Caco-2 (cell line): ENCODE data around the gene ST3GAL2. TPM values are rescaled to one million over a fixed set of nuclear protein-coding genes. Genes with fewer than 3 reads are reported as not detected.

Experiments used
- BruUV-seq: library from RNA; stranded (reverse); fragments of 400-500 nt; replicated peaks from 2 replicates; lab custom pipeline; 2021; lab: Mats Ljungman, UMichigan
- CTCF ChIA-PET: fragments of 300-600 bp; sonication (Branson Sonifier 250); formaldehyde crosslinking; loops from one replicate; lab custom pipeline; 2022; ENCODE audit warnings: antibody characterized with exemption; lab: Charles Lee
- POLR2A ChIA-PET: fragments of 300-600 bp; sonication (Branson Sonifier 250); formaldehyde crosslinking; loops from one replicate; lab custom pipeline; 2022; ENCODE audit warnings: antibody characterized with exemption; lab: Charles Lee
- DNase-seq, 2 experiments: peaks; one replicate each; pipeline versions ENCODE4 v3.0.0 to v3.0.0-alpha.2; 2020 to 2022
- H3K27me3 ChIP-seq: replicated peaks from 2 replicates; pipeline ENCODE4 v1.6.0; 2011; ENCODE audit warnings: low read length; ENCODE audit not compliant: control insufficient read depth, insufficient read depth
- H3K36me3 ChIP-seq: 2 replicates; pipeline ENCODE4 v1.5.1; 2011; ENCODE audit warnings: low read length; ENCODE audit not compliant: control insufficient read depth, insufficient read depth
- H3K4me1 ChIP-seq: fragments of 250-450 bp; sonication (Bioruptor Pico); 2 replicates; pipeline ENCODE4 v1.5.1; 2020; ENCODE audit warnings: mild to moderate bottlenecking
- H3K4me3 ChIP-seq: 2 replicates; pipeline ENCODE4 v1.5.1; 2011; ENCODE audit warnings: low read depth, mild to moderate bottlenecking, control low read depth, low read length
- H3K9me3 ChIP-seq: fragments of 250-450 bp; sonication (Bioruptor Pico); 2 replicates; pipeline ENCODE4 v1.5.1; 2020; ENCODE audit warnings: mild to moderate bottlenecking, moderate library complexity
- H3K27ac Mint-ChIP-seq: one replicate; pipeline ENCODE4 v1.8.0; 2022; ENCODE audit warnings: mixed read lengths; ENCODE audit not compliant: unreplicated experiment
- H3K27me3 Mint-ChIP-seq: one replicate; pipeline ENCODE4 v1.8.0; 2022; ENCODE audit warnings: mixed read lengths; ENCODE audit not compliant: insufficient read depth, unreplicated experiment
- H3K36me3 Mint-ChIP-seq: one replicate; pipeline ENCODE4 v1.8.0; 2022; ENCODE audit warnings: mild to moderate bottlenecking, mixed read lengths; ENCODE audit not compliant: insufficient read depth, unreplicated experiment
- H3K4me1 Mint-ChIP-seq: one replicate; pipeline ENCODE4 v1.8.0; 2022; ENCODE audit warnings: low read depth, mixed read lengths; ENCODE audit not compliant: unreplicated experiment
- H3K4me3 Mint-ChIP-seq: one replicate; pipeline ENCODE4 v1.8.0; 2022; ENCODE audit warnings: mild to moderate bottlenecking, moderate library complexity, mixed read lengths; ENCODE audit not compliant: unreplicated experiment
- H3K9me3 Mint-ChIP-seq: one replicate; pipeline ENCODE4 v1.8.0; 2022; ENCODE audit warnings: mixed read lengths; ENCODE audit not compliant: unreplicated experiment
- intact Hi-C: fragments of 100-400 bp; cut with micrococcal nuclease; formaldehyde crosslinking; loops from one replicate; pipeline ENCODE4 v1.10.0; 2022; ENCODE audit not compliant: unreplicated experiment
- total RNA-seq: library from RNA; stranded (reverse); gene quantifications from 2 replicates; pipeline ENCODE4 v1.2.3, GENCODE V29; 2022
- TF ChIP-seq, protein P1 (sequence below), 2 experiments: fragments of 200-600 bp in 1 of 2; IDR thresholded peaks; 1 replicate in 1 of 2; 2 replicates in 1 of 2; pipeline versions ENCODE4 v1.5.1 to v1.8.0; 2011 to 2022; ENCODE audit warnings: antibody characterized with exemption in 1 of 2, control low read depth in 1 of 2, inconsistent platforms in 1 of 2, low read depth in 1 of 2, low read length in 1 of 2, mild to moderate bottlenecking in 1 of 2, moderate library complexity in 1 of 2; ENCODE audit not compliant: insufficient read depth in 1 of 2, severe bottlenecking in 1 of 2, unreplicated experiment in 1 of 2

ST3GAL2 gene
- total RNA-seq, 1 experiment from 2014 or later: 31.1 TPM

DNA sequence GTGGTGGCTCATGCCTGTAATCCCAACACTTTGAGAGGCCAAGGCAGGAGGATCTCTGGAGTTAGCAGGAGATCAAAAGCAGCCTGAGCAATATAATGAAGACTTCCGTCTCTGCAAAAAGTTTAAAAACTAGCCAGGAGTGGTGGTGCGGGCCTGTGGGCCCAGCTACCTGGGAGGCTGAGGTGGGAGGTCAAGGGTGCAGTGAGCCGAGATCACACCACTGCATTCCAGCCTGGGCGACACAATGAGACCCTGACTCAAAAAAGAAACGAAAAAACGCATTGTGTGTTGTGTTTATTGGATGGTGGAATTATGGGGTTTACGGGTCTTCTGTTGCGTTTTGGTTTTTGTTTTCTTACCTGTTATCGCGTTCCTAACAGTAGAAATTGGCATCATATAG, 93.1 kb downstream of the ST3GAL2 start:
- CTCF ChIA-PET: interaction anchor here (1.7 kb wide), 1 partner anchor 14 kb away, joined by 4 read pairs; no protein-coding TSS in a partner anchor
- DNase-seq: no peak
- no TSS peak for BruUV-seq

DNA sequence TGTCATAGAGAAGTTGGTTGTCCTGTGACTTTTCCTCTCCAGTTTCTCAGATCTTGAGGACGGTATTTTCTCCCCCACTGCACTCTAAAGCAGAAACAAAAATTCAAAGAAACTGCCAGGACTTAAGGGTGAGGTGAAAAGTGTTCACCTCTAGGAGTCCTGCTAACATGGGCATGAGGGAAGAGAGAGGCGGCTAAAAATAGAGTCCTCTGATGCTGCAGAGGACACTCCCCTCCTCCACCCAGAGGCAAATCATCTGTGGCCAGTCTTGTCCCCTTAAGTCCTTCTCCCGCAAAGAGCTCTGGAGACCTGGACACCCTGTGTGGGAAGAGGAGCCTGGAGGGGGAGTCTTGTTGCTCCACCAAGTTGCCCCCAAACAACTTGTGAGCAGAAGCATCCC, 96.9 kb downstream of the ST3GAL2 start:
- H3K9me3 ChIP-seq: no peaks in the 10 kb centered on the region
- no peaks in the 10 kb centered on the region; the same call in 1 of the 2 replicates for H3K4me1 ChIP-seq
- Mint-ChIP-seq H3K27me3 (no peaks in the 10 kb centered on the region), H3K36me3 (peaks cover 19% of the 10 kb centered on the region), H3K9me3 (no peaks in the 10 kb centered on the region), H3K4me1 (peaks cover 5% of the 10 kb centered on the region), H3K27ac (no peak overlapping the region), H3K4me3 (no peak overlapping the region)
- CTCF ChIA-PET: no interaction called here
- POLR2A ChIA-PET: no interaction called here
- no TSS peak for BruUV-seq
- H3K36me3 ChIP-seq: no peaks in the 10 kb centered on the region
- no peak for DNase-seq
- intact Hi-C loops: no loop called here
- H3K27me3 ChIP-seq: no peaks in the 10 kb centered on the region
- TF ChIP-seq, protein P1, sequence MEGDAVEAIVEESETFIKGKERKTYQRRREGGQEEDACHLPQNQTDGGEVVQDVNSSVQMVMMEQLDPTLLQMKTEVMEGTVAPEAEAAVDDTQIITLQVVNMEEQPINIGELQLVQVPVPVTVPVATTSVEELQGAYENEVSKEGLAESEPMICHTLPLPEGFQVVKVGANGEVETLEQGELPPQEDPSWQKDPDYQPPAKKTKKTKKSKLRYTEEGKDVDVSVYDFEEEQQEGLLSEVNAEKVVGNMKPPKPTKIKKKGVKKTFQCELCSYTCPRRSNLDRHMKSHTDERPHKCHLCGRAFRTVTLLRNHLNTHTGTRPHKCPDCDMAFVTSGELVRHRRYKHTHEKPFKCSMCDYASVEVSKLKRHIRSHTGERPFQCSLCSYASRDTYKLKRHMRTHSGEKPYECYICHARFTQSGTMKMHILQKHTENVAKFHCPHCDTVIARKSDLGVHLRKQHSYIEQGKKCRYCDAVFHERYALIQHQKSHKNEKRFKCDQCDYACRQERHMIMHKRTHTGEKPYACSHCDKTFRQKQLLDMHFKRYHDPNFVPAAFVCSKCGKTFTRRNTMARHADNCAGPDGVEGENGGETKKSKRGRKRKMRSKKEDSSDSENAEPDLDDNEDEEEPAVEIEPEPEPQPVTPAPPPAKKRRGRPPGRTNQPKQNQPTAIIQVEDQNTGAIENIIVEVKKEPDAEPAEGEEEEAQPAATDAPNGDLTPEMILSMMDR (IDR thresholded peaks at IDR 0.05; ENCODE audit: insufficient read depth in 1 of 2, low read depth in 1 of 2, low read length in 1 of 2, severe bottlenecking in 1 of 2, unreplicated experiment in 1 of 2): no peak
- H3K4me3 ChIP-seq: no peak overlapping the region

More for the DNA sequence above, 93.1 kb downstream of the ST3GAL2 start:
- TF ChIP-seq, protein P1 (IDR thresholded peaks at IDR 0.05; ENCODE audit: insufficient read depth in 1 of 2, low read depth in 1 of 2, low read length in 1 of 2, severe bottlenecking in 1 of 2, unreplicated experiment in 1 of 2): no peak
- Mint-ChIP-seq H3K27me3 (no peaks in the 10 kb centered on the region), H3K36me3 (peaks cover 34% of the 10 kb centered on the region), H3K9me3 (no peaks in the 10 kb centered on the region), H3K4me3 (peak overlapping the region; percentile 90), H3K4me1 (peaks cover 12% of the 10 kb centered on the region), H3K27ac (peak overlapping the region; percentile 98)
- POLR2A ChIA-PET: interaction anchor here (0.5 to 2.6 kb wide), 10 partner anchors 21 to 180 kb away, joined by 3 to 34 read pairs (median 6); partner anchors contain the start of genes AARS1, COG4, DDX19B and SF3B3
- no peaks in the 10 kb centered on the region for H3K36me3 ChIP-seq
- H3K4me1 ChIP-seq: peaks cover 6% of the 10 kb centered on the region; the same call in 1 of the 2 replicates
- intact Hi-C loops: loop anchor here (1.0 kb wide), 2 partner anchors 47 to 177 kb away; partner anchors contain the start of genes COG4, DDX19B and SF3B3
- no peaks in the 10 kb centered on the region for H3K9me3 ChIP-seq
- H3K4me3 ChIP-seq: peak overlapping the region; percentile 94
- H3K27me3 ChIP-seq: no peaks in the 10 kb centered on the region

DNA sequence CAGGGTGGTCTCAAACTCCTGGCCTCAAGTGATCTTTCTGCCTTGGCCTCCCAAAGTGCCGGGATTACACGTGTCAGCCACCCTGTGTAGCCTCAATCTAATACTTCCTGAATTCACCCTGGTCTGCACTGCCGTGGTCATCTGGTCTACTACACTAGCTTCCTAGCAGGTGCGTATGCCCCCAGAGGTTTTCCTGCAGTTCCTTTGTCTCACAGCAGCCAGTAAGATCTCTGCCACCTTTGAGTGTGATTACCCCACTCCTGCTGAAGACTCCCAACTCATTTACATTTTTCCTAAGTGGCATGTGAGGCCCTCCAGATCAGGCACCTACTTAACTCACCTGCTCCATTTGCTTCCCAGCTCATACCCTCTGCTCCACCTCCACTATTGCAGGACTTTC, 97.3 kb downstream of the ST3GAL2 start:
- H3K27ac Mint-ChIP-seq: no peak overlapping the region

More for the DNA sequence above, 97.3 kb downstream of the ST3GAL2 start:
- no TSS peak for BruUV-seq
- Histone ChIP-seq H3K4me3 (no peak overlapping the region), H3K27me3 (no peaks in the 10 kb centered on the region), H3K4me1 (no peaks in the 10 kb centered on the region; the same call in 1 of the 2 replicates), H3K36me3 (no peaks in the 10 kb centered on the region), H3K9me3 (no peaks in the 10 kb centered on the region)
- TF ChIP-seq, protein P1 (IDR thresholded peaks at IDR 0.05; ENCODE audit: insufficient read depth in 1 of 2, low read depth in 1 of 2, low read length in 1 of 2, severe bottlenecking in 1 of 2, unreplicated experiment in 1 of 2): no peak
- ChIA-PET POLR2A (no interaction called here), CTCF (no interaction called here)
- intact Hi-C loops: no loop called here
- Mint-ChIP-seq H3K9me3 (no peaks in the 10 kb centered on the region), H3K4me1 (peaks cover 5% of the 10 kb centered on the region), H3K36me3 (peaks cover 15% of the 10 kb centered on the region), H3K27me3 (no peaks in the 10 kb centered on the region), H3K4me3 (no peak overlapping the region)
- no peak for DNase-seq
